ENCODE results near the gene LAMC2.
"Not testable (repeated sequence)": the region's sequence is repeated elsewhere in the genome, so short reads cannot be mapped to it uniquely, and the experiment has no call there.

Gene LAMC2

DNA sequence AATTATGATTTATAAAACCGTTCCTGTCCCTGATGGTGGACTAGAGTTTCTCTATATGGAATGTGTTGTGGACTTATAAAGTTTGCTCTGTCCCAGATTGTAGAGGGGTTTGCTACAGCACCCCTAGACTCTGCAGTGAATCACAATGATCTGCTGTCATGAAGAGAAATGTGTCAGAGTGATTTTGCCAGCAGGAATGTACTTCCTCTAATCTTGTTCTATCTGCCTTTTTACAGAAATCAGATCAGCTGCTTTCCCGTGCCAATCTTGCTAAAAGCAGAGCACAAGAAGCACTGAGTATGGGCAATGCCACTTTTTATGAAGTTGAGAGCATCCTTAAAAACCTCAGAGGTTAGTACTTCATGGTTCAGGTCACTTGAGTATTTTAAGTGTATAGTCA is 52.0 kb downstream of the LAMC2 start:
- DNase-seq (ENCODE audit: low read depth): no peak

DNA sequence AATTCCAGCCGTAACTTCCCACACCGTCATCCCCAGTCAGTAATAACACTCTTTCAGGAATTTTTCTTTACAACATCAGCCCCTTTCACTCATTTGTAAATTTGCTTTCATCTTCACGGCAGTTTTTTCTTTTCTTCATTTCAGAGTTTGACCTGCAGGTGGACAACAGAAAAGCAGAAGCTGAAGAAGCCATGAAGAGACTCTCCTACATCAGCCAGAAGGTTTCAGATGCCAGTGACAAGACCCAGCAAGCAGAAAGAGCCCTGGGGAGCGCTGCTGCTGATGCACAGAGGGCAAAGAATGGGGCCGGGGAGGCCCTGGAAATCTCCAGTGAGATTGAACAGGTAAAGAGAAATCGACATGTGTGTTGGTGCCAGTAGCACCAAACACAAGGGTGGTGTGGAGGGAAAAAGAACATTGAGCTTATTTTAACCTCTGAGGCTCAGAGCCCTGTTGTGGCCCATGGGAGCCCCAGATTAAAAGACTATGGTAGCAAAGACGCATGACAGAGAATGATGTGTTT is 53.2 kb downstream of the LAMC2 start:
- no peak for DNase-seq (ENCODE audit: low read depth)

DNA sequence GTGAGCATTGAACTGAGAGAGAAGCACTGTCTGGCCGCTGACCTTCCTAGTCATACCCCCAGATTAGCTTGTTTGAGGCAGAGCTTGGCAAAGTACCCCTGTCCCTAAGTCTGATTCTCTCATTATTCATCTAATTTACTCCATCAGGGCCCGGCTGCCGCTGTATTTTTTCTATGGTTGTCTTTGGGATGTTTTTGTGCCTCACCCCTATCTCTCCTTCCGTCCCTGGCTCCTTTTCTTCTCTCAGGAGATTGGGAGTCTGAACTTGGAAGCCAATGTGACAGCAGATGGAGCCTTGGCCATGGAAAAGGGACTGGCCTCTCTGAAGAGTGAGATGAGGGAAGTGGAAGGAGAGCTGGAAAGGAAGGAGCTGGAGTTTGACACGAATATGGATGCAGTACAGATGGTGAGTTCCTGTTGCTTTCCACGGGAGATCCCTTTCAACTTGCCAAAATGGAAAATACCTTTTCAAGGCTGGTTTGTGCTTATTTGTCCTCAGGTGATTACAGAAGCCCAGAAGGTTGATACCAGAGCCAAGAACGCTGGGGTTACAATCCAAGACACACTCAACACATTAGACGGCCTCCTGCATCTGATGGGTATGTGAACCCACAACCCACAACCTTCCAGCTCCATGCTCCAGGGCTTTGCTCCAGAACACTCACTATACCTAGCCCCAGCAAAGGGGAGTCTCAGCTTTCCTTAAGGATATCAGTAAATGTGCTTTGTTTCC is 53.9 kb downstream of the LAMC2 start:
- DNase-seq (ENCODE audit: low read depth): no peak

DNA sequence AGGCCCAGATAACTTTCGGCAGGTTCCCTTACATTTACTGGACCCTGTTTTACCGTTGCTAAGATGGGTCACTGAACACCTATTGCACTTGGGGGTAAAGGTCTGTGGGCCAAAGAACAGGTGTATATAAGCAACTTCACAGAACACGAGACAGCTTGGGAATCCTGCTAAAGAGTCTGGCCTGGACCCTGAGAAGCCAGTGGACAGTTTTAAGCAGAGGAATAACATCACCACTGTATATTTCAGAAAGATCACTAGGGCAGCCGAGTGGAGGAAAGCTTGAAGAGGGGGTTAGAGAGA is 54.4 kb downstream of the LAMC2 start:
- DNase-seq (ENCODE audit: low read depth): no peak

DNA sequence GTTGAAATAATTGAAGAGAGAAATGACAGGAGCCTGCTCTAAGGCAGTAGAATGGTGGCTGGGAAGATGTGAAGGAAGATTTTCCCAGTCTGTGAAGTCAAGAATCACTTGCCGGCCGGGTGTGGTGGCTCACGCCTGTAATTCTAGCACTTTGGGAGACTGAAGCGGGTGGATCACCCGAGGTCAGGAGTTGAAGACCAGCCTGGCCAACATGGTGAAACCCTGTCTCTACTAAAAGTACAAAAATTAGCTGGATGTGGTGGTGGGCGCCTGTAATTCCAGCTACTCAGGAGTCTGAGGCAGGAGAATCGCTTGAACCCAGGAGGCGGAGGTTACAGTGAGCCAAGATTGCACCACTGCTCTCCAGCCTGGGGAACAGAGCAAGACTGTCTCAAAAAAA is 54.8 kb downstream of the LAMC2 start:
- DNase-seq (ENCODE audit: low read depth): not testable (repeated sequence)

DNA sequence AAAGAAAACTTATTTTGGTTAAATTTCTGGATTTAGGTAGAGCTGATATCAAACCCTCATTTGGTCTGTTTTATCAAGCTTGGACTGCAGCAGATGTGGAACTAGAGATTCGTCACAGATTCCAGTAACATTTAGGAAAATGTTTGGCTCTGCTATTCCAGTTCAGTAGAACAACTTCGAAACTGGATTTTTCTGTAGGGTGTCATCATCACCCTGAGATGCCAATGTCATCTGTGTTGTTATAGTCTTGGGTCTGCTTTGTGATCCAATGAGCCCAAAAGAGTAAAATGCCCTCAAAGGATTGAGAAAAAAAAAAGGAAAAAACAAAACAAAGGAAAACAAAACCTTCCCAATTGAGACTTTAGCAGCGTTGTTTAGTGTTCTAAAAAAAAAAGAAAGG is 55.4 kb downstream of the LAMC2 start:
- no peak for DNase-seq (ENCODE audit: low read depth)

DNA sequence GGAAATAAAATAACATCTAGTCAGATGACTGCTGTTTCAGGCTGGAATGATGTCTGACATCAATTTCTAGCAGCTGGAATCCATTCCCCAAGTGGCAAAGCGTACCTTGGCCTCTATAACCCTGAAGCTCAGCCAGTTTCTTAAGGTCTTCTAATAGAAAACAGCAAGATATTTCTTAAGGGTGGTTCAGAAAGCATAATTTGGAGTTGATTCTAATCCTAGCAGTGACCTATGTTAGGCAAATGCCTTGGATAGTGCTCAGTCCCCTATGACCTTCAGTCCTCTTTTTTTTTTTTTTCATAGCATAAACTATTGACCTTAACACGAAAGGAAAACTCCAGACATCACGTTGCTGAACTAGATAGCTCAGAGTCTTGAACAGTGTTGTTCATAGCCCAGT is 56.5 kb downstream of the LAMC2 start:
- DNase-seq (ENCODE audit: low read depth): no peak

DNA sequence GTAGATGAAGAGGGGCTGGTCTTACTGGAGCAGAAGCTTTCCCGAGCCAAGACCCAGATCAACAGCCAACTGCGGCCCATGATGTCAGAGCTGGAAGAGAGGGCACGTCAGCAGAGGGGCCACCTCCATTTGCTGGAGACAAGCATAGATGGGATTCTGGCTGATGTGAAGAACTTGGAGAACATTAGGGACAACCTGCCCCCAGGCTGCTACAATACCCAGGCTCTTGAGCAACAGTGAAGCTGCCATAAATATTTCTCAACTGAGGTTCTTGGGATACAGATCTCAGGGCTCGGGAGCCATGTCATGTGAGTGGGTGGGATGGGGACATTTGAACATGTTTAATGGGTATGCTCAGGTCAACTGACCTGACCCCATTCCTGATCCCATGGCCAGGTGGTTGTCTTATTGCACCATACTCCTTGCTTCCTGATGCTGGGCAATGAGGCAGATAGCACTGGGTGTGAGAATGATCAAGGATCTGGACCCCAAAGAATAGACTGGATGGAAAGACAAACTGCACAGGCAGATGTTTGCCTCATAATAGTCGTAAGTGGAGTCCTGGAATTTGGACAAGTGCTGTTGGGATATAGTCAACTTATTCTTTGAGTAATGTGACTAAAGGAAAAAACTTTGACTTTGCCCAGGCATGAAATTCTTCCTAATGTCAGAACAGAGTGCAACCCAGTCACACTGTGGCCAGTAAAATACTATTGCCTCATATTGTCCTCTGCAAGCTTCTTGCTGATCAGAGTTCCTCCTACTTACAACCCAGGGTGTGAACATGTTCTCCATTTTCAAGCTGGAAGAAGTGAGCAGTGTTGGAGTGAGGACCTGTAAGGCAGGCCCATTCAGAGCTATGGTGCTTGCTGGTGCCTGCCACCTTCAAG is 57.3 kb downstream of the LAMC2 start:
- no peak for DNase-seq (ENCODE audit: low read depth)

DNA sequence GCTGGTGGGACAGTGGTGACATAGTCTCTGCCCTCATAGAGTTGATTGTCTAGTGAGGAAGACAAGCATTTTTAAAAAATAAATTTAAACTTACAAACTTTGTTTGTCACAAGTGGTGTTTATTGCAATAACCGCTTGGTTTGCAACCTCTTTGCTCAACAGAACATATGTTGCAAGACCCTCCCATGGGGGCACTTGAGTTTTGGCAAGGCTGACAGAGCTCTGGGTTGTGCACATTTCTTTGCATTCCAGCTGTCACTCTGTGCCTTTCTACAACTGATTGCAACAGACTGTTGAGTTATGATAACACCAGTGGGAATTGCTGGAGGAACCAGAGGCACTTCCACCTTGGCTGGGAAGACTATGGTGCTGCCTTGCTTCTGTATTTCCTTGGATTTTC is 58.4 kb downstream of the LAMC2 start:
- DNase-seq (ENCODE audit: low read depth): no peak

DNA sequence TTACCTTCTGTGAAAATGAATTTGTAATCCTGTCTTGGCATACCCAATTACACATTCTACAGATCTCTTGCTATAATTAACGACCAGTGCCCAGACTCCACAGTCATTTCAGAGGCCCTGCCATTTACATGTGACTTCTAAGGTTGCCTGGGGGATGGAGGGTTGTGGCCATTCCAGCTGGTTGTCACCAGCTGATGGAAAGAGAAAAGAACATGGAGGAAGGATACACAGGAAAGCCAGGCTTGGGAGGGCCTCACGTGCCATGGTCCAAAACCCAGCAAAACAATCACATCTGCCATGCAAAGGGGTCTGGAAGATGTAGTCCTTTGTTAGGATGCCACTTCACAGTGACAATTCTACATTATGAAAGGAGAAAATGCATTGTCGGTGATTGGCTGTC is 59.3 kb downstream of the LAMC2 start:
- DNase-seq (ENCODE audit: low read depth): no peak

DNA sequence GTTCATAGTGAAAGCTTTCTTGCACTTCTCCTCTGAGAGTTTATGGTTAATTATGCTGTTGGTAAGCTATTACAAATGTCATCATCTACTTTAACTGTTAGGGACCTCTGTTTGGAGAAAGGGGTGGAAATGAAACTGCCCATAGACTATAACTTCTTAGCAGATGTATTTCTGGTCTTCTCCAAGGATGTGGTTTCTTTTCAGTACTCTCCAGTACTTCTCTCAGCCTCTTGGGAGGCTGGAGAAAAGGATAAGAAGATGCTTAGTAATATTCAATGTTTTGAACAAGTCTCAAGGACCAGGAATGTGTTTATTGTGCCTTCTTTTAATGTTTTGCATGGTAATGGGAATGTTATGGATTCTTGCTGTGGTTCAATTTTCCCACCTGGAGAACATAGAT is 60.4 kb downstream of the LAMC2 start:
- DNase-seq (ENCODE audit: low read depth): no peak

DNA sequence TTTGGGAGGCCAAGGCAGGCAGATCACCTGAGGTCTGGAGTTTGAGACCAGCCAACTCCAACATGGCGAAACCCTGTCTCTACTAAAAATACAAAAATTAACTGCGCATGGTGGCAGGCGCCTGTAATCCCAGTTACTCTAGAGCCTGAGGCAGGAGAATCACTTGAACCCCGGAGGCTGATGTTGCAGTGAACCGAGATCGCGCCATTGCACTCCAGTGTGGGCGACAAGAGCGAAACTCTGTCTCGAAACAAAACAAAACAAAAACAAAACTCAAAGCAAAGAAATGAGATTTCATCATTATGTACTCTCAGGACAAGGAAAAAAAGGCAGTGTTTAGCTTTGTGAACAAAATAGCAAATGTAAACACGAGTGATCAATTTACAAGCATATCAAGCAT is 61.0 kb downstream of the LAMC2 start:
- no peak for DNase-seq (ENCODE audit: low read depth)

DNA sequence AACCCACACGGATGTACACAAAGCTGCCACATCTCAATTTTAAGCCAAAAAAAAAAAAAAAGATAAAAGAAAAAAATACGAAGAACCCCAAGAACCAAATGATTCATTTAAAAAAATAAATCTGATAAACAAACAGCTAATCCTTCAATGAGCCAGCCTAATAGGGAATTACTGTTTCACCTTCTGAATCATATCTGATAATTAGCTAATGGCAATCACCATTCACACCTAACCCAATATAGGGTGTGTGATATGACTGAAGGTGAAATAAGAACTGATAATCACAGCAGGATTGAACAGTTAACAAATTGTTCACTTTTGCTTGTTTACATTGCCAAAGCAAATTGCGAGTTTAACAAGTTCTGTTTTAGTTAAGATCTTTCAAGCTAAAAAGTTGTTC is 61.4 kb downstream of the LAMC2 start:
- DNase-seq (ENCODE audit: low read depth): no peak

DNA sequence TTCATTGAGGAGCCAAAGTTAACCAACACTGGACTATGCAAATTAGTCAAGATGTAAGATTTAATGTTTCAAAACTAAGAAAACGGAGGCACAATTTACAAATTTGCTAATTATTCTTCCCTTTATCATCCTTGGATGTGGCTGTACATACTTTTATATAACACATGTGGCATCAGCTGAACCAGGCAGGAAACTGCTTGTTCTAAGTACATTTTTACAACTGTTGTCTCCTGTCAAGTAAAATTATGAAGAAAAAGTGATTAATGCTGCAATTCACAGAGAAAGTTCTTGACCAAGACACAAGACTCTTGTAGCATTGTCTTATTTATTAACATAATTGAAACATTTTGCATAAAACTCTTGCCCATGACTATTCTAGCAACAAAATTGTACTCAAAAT is 61.9 kb downstream of the LAMC2 start:
- DNase-seq (ENCODE audit: low read depth): no peak

DNA sequence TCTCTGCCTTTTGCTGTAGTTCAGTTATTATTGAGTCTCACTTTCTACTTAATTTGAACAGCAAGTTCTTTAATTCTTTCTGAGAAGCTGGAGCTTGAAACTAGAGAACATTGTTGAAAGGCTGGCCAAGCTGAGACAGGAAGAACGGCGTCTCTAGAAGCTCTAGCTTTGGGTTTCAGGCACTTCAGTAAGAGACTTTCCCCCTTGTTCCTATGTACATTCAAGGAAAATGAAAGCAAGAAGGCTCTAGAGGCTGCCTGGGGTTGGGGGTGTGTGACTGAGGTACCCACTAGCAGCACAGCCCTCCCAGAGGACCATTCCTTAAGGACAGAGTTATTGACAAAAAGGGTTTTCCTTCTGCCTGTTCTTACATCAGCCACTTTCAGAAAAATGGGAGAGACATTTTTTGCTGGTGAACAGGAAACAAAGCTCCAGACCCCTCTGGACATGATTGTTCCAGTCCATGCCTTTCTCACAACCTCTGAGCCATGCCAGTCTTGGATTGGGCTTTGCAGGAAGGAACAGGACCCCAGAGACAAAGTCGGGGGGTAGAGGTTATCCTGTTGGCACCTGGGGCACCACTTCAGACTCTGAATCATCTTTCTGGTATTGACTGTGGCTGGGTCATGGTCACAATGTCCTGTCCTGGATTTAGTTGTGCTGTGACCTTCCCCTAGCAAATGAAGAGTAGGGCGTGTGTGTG is 63.1 kb downstream of the LAMC2 start:
- no peak for DNase-seq (ENCODE audit: low read depth)

DNA sequence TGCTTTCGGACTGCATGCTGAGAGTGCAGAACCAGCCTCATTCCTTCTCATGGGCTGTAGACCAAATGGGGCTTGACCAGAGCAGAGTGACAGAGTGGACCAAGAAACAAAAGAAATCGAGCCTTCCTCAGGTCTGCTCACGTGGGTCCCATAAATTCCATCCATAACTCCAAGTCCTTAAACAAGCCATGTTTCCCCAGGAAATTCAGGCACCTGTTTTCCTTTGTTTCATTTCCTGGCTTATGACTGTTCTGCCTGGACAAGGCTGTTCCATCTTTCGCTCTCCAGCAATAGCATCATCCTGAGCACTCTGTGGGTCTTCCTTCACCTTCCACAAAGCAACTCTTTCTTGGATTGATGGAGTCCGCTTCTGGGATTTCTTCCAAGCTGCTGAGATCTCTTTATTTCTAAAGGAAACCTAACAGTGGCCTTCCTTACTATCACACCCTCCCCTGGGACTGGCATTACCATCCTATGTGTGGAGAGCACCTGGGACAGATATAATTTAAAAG is 63.9 kb downstream of the LAMC2 start:
- DNase-seq (ENCODE audit: low read depth): no peak

DNA sequence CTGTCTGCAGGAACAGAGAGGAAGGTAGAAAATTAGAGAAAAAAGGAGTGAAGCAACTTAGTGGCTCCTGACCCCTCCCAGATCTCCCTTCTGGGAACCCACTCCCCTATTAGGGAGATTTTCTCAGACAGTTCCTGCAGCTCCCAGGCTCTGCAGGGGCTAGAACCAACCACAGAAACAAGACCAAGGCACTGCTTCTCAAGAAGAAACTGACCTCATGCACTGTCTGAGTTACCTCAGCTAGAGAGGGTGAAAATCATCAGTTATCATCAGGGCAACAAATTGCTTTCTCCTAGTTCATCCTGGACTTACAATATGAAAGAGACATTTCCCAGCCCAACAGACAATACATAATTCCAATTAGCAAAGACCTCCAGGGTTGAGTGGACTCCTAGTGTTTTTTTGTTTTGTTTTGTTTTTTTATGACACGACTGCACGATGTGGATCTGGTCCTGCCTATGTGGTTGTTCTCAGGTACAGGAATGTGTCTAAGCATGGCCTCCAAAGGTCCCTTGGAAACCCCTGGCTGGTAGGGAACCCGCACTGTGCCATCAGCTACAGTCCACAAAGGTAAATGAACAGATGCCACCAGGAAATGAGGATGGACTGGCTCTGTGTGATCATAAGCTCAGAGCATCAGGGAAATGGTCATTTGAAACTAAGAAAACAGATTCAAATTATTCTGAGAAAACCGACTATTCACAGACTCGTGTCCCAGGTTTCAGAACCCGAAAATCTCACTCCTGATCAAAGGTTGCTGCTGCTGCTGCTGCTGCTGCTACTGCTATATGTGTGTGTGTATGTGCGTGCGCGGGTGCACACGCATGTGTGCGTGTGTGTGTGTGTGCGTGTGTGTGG is 65.3 kb downstream of the LAMC2 start:
- DNase-seq (ENCODE audit: low read depth): no peak

DNA sequence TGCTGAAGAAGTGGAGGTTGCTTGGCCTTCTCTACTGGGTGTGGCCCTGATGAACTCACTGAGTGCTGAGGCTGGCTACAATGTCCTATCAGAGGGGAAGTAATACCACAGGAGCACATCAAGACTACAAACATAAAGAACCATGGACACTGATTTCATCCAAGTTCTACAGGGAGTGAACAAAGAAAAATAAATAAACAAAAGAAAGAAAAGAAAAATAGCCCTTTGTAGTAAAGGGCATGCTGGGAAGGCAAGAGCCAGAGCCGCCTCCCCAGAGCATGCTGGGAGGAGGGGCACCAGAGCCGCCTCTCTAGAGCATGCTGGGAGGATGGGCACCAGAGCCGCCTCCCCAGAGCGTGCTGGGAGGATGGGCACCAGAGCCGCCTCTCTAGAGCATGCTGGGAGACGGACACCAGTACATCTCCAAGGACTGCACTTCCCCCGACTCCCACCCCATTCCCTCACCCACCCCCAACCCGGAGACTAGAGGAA is 65.9 kb downstream of the LAMC2 start:
- no peak for DNase-seq (ENCODE audit: low read depth)

DNA sequence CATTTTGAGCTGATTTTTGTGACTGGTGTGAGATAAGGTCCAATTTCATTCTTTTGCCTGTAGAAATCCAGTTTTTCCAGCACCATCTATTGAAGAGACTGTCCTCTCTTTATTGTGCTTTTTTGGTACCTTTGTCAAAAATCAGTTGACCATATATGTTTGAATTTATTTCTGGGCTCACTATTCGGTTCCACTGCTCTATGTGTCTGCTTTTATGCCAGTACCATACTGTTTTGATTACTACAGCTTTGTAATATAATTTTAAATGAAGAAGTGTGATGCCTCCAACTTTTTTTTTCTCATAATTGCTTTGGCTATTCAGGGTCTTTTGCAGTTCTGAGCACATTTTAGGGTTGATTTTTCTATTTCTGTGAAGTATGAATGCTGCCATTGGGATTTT is 69.0 kb downstream of the LAMC2 start:
- no peak for DNase-seq (ENCODE audit: low read depth)

DNA sequence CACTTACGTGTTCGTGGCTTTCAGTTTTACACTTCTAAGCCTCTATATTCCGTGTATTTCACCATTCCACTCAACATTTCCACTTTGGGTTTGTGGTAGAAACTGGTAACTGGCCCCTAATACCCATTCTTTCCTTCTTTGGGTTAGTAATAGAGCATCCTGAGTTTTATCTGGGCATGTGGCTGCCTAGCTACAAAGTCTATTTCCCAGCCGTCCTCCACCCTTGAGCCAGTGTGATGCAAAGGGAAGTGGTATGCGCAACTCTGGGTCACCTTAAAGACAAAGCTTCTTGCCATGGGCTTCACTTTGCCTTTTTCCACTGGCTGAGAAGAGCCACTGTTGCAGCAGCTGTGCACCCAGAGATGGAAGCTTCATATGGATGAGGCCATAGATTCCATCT is 73.9 kb downstream of the LAMC2 start:
- no peak for DNase-seq (ENCODE audit: low read depth)

DNA sequence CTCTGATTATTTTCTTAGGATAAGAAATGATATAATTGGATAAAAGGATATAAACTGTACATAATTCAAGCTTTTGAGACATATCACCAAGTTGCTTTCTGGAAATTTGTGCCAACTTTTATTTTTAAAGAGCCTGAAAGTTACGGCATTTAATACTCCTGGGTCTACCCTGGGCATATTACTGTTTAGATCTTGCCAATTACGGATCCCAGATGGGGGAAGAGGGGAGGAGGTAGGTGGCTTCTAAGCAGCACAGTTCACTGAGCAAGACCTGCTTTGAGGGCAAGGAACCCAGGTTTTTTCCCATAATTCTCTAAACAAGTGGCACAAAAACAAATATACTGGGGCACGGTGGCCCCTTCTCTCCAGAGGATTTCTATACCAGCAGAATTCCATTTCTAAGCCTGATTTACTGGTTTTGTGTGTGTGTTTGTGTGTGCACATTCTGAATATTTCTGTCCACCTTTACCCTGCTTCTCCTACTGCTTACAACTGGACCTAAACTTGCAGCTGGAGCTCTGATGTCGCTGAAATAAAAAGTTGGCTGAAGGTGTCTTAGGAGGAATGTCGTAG is 76.7 kb downstream of the LAMC2 start:
- no peak for DNase-seq (ENCODE audit: low read depth)
